HepG2 (cell line): Measurements from ENCODE around the gene CS. TPM values are rescaled to one million over a fixed set of nuclear protein-coding genes. Genes with fewer than 3 reads are reported as not detected.

ENCODE experiments used
- AKNA ChIP-seq: sonication (generic); formaldehyde crosslinking; IDR thresholded peaks from 2 replicates; pipeline ENCODE4 v1.4.0; 2020; ENCODE audit warnings: missing genetic modification reagents, borderline replicate concordance
- EP300 ChIP-seq, 3 experiments: sonication (generic) in 1 of 3; formaldehyde crosslinking in 1 of 3; IDR thresholded peaks; 2 replicates each; pipeline versions ENCODE4 v1.5.1 to v1.6.1; 2011 to 2020; ENCODE audit warnings: low read depth in 2 of 3, low read length in 2 of 3, borderline replicate concordance in 1 of 3, improper control_type of control experiment in 1 of 3, mild to moderate bottlenecking in 1 of 3, missing genetic modification reagents in 1 of 3, moderate library complexity in 1 of 3
- HNRNPLL ChIP-seq: fragments of 200-400 bp; formaldehyde crosslinking; IDR thresholded peaks from 2 replicates; pipeline ENCODE4 v1.6.1; 2017; ENCODE audit warnings: mild to moderate bottlenecking, low read depth, low read length; ENCODE audit not compliant: poor library complexity, severe bottlenecking
- KDM5B ChIP-seq: sonication (generic); formaldehyde crosslinking; IDR thresholded peaks from 2 replicates; pipeline ENCODE4 v1.4.0; 2020; ENCODE audit warnings: missing genetic modification reagents, mild to moderate bottlenecking, borderline replicate concordance
- NFE2 ChIP-seq: sonication (generic); formaldehyde crosslinking; IDR thresholded peaks from 2 replicates; pipeline ENCODE4 v1.4.0; 2020; ENCODE audit warnings: missing genetic modification reagents
- NFKB2 ChIP-seq: sonication (generic); formaldehyde crosslinking; IDR thresholded peaks from 2 replicates; pipeline ENCODE4 v1.4.0; 2020; ENCODE audit warnings: missing genetic modification reagents, borderline replicate concordance
- RCOR2 ChIP-seq: IDR thresholded peaks from 2 replicates; pipeline ENCODE4 v1.6.1; 2016; ENCODE audit warnings: missing biosample characterization, missing genetic modification reagents
- SAFB2 ChIP-seq: sonication (generic); formaldehyde crosslinking; IDR thresholded peaks from 2 replicates; pipeline ENCODE4 v1.5.1; 2020; ENCODE audit warnings: missing genetic modification reagents, low read depth, mild to moderate bottlenecking, borderline replicate concordance
- TFDP1 ChIP-seq: IDR thresholded peaks from 2 replicates; pipeline ENCODE4 v1.6.1; 2016; ENCODE audit warnings: missing compliant biosample characterization, missing genetic modification reagents, borderline replicate concordance
- ZBTB20 ChIP-seq: sonication (generic); formaldehyde crosslinking; IDR thresholded peaks from 2 replicates; pipeline ENCODE4 v1.8.1; 2023; ENCODE audit warnings: missing genetic modification reagents, low read depth, mild to moderate bottlenecking, borderline replicate concordance
- ZNF232 ChIP-seq: sonication (generic); formaldehyde crosslinking; IDR thresholded peaks from 2 replicates; pipeline ENCODE4 v1.4.0; 2020; ENCODE audit warnings: missing genetic modification reagents, borderline replicate concordance
- ZNF234 ChIP-seq: sonication (generic); formaldehyde crosslinking; conservative IDR thresholded peaks from 2 replicates; pipeline ENCODE4 v1.5.1; 2020; ENCODE audit warnings: mild to moderate bottlenecking, missing genetic modification reagents
- ZNF274 ChIP-seq: sonication (generic); formaldehyde crosslinking; IDR thresholded peaks from 2 replicates; pipeline ENCODE4 v1.5.1; 2020; ENCODE audit warnings: mild to moderate bottlenecking, missing genetic modification reagents
- ZNF451 ChIP-seq: sonication (generic); formaldehyde crosslinking; IDR thresholded peaks from 2 replicates; pipeline ENCODE4 v1.5.0; 2020; ENCODE audit warnings: mild to moderate bottlenecking, missing genetic modification reagents
- ZNF607 ChIP-seq: sonication (generic); formaldehyde crosslinking; IDR thresholded peaks from 2 replicates; pipeline ENCODE4 v1.5.1; 2020; ENCODE audit warnings: missing genetic modification reagents, mild to moderate bottlenecking, borderline replicate concordance
- polyA plus RNA-seq, 8 experiments: library from polyadenylated mRNA; depleted of rRNA in 3 of 8; stranded (reverse) in 7 of 8; unstranded in 1 of 8; fragments of >200 nt; fragmentation: Illumina TruSeq in 4 of 8; extraction: Trizol in 4 of 8; gene quantifications; 2 replicates each; pipeline versions ENCODE4 v1.2.1 to v1.2.3, GENCODE V29; 2011 to 2016; ENCODE audit warnings: low read depth in 4 of 8, missing spikeins in 1 of 8, mixed read lengths in 1 of 8; ENCODE audit not compliant: insufficient read depth in 1 of 8
- total RNA-seq, 5 experiments: library from RNA; depleted of rRNA; stranded (reverse); fragments of >200 nt; fragmentation: Illumina TruSeq; extraction: Trizol; gene quantifications; 2 replicates each; pipeline ENCODE4 v1.2.3, GENCODE V29; 2016; ENCODE audit warnings: low read depth in 1 of 5
- TF ChIP-seq, protein P1 (sequence below): sonication (generic); formaldehyde crosslinking; IDR thresholded peaks from 2 replicates; pipeline ENCODE4 v1.8.1; 2023; ENCODE audit warnings: mild to moderate bottlenecking, missing genetic modification reagents
- TF ChIP-seq, protein P2 (sequence below): sonication (generic); formaldehyde crosslinking; IDR thresholded peaks from 2 replicates; pipeline ENCODE4 v1.5.1; 2020; ENCODE audit warnings: missing genetic modification reagents, mild to moderate bottlenecking, borderline replicate concordance

The CS gene
- total and polyA plus RNA-seq, 2 of the 13 experiments (the other 11 are each of a cell fraction or from before 2014, with no cell fraction given) = 173 to 175 TPM

DNA sequence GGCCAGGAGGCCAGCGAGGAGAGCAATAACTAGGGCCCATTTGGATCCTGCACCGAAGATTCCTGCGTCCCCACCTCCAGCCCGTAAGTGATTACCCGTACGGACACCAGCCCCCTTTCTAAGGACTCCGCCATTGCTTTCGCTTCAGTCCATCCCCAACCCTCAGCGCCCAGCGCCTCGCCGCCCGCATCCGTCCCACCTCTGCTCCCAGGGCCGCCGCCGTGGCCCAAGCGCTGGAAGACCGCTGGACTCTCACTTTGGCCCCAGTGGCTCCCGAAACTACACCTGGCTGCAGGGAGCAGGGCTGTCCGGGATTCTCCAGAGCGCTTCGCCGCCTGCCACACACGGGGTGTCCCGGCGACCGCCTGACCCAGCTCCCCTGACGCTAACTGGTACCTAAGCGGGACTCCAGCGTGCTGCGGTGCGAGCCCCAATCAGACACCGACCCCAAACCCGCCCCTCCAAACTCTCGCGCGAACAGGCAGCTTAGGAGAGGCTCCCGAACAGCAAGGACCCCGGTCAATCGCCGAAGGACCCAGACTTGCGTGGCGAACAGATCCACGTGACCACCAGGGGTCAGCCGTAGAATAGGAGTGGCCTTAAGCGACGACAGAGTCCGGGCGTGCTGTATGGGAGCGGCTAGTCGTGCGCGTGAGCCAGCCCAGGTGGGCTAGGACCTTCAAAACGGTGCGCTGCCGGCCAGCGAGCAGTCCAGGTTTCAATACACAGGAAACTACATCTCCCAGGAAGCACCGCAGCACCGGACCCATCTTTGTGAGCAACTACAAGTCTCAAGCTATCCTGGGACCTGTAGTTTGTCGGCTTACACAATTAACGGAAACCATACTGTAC is 15.7 kb upstream of the CS start, which contains the start of gene CNPY2 (continued):
- TF ChIP-seq AKNA (no peak), NFKB2 (CRISPR knock-in tag) (peak; percentile 79; the same call in 1 of the 2 replicates), NFE2 (CRISPR knock-in tag) (no peak), SAFB2 (no peak; the same call in 1 of the 2 replicates), ZNF607 (CRISPR knock-in tag) (peak; percentile 83), ZNF232 (peak; percentile 81; the same call in 1 of the 2 replicates), ZBTB20 (peak; percentile 56; the same call in 1 of the 2 replicates), RCOR2 (no peak), ZNF274 (CRISPR knock-in tag) (peak; percentile 91), ZNF234 (no peak), EP300 (IDR thresholded peaks at IDR 0.05; ENCODE audit: low read depth in 2 of 2, low read length in 2 of 2) (0 out of 4 replicates have a peak, but pooled peaks of 1 of the 2 experiments have one; percentile 25), EP300 (CRISPR knock-in tag; IDR thresholded peaks at IDR 0.05; ENCODE audit: borderline replicate concordance) (no peak), HNRNPLL (peak; percentile 98), ZNF451 (CRISPR knock-in tag) (no peak), KDM5B (peak; percentile 61; the same call in 1 of the 2 replicates), TFDP1 (peak; percentile 83; the same call in 1 of the 2 replicates)
- TF ChIP-seq, protein P1, sequence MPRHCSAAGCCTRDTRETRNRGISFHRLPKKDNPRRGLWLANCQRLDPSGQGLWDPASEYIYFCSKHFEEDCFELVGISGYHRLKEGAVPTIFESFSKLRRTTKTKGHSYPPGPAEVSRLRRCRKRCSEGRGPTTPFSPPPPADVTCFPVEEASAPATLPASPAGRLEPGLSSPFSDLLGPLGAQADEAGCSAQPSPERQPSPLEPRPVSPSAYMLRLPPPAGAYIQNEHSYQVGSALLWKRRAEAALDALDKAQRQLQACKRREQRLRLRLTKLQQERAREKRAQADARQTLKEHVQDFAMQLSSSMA = peak; percentile 92
- TF ChIP-seq, protein P2, sequence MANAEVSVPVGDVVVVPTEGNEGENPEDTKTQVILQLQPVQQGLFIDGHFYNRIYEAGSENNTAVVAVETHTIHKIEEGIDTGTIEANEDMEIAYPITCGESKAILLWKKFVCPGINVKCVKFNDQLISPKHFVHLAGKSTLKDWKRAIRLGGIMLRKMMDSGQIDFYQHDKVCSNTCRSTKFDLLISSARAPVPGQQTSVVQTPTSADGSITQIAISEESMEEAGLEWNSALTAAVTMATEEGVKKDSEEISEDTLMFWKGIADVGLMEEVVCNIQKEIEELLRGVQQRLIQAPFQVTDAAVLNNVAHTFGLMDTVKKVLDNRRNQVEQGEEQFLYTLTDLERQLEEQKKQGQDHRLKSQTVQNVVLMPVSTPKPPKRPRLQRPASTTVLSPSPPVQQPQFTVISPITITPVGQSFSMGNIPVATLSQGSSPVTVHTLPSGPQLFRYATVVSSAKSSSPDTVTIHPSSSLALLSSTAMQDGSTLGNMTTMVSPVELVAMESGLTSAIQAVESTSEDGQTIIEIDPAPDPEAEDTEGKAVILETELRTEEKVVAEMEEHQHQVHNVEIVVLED = peak; percentile 88
